Endothelial cell of umbilical vein (primary cell): ENCODE data around the gene SCAMP5. TPM values are rescaled to one million over a fixed set of nuclear protein-coding genes. Genes with fewer than 3 reads are reported as not detected.

ENCODE experiments used
- BruUV-seq: library from RNA; stranded (reverse); fragments of 400-500 nt; replicated peaks from 2 replicates; lab custom pipeline; 2021; lab: Mats Ljungman, UMichigan
- CTCF ChIA-PET: fragments of 300-600, 350-600 bp; sonication (Branson Sonifier 250); formaldehyde crosslinking; loops from one replicate; lab custom pipeline; 2021; ENCODE audit warnings: antibody characterized with exemption, inconsistent platforms; lab: Charles Lee
- POLR2A ChIA-PET: fragments of 300-600, 350-600 bp; sonication (Branson Sonifier 250); formaldehyde crosslinking; loops from one replicate; lab custom pipeline; 2021; ENCODE audit warnings: antibody characterized with exemption, inconsistent platforms; lab: Charles Lee
- DNase-seq: peaks from one replicate; pipeline ENCODE4 v3.0.0-alpha.2; 2011; ENCODE audit warnings: low read depth, low spot score
- FAIRE-seq: peaks from 2 replicates; lab custom pipeline; 2011; peaks lifted over from hg19 to GRCh38; lab: Jason Lieb, UNC
- H2AFZ ChIP-seq: 2 replicates; pipeline ENCODE4 v1.6.0; 2012; ENCODE audit warnings: low read depth, low read length, control low read depth, inconsistent platforms
- H3K27ac ChIP-seq: 2 replicates; pipeline ENCODE4 v1.5.1; 2011; ENCODE audit warnings: low read depth, mild to moderate bottlenecking, control low read depth, low read length, moderate library complexity; ENCODE audit not compliant: insufficient read depth
- H3K27me3 ChIP-seq, 2 experiments: 2 replicates each; pipeline versions ENCODE4 v1.6.0 to v1.6.1; 2011; ENCODE audit warnings: low read length in 2 of 2, mixed read lengths in 1 of 2; ENCODE audit not compliant: control insufficient read depth in 2 of 2, insufficient read depth in 2 of 2
- H3K36me3 ChIP-seq, 2 experiments: 2 replicates in 1 of 2; 3 replicates in 1 of 2; pipeline ENCODE4 v1.5.1; 2011; ENCODE audit warnings: low read length in 2 of 2, mild to moderate bottlenecking in 1 of 2, moderate library complexity in 1 of 2; ENCODE audit not compliant: control insufficient read depth in 2 of 2, insufficient read depth in 2 of 2; ENCODE audit errors: extremely low read depth in 1 of 2
- H3K4me1 ChIP-seq: 3 replicates; pipeline ENCODE4 v1.5.1; 2011; ENCODE audit warnings: mild to moderate bottlenecking, low read length; ENCODE audit not compliant: control insufficient read depth, insufficient read depth; ENCODE audit errors: extremely low read depth
- H3K4me2 ChIP-seq: 2 replicates; pipeline ENCODE4 v1.6.1; 2011; ENCODE audit warnings: low read length, control low read depth, mixed read lengths; ENCODE audit not compliant: insufficient read depth
- H3K4me3 ChIP-seq, 3 experiments: fragments of 200-600 bp in 1 of 3; sonication (generic), shearing (Covaris generic) in 1 of 3; replicated peaks in 1 of 3; 2 replicates each; pipeline ENCODE4 v1.5.1; 2011 to 2016; ENCODE audit warnings: control low read depth in 3 of 3, low read length in 3 of 3, mild to moderate bottlenecking in 2 of 3, inconsistent platforms in 1 of 3, low read depth in 1 of 3, moderate library complexity in 1 of 3; ENCODE audit not compliant: insufficient read depth in 1 of 3
- H3K79me2 ChIP-seq: 2 replicates; pipeline ENCODE4 v1.6.0; 2012; ENCODE audit warnings: low read length, inconsistent platforms; ENCODE audit not compliant: control insufficient read depth, insufficient read depth
- H3K9ac ChIP-seq: replicated peaks from 2 replicates; pipeline ENCODE3; 2011; ENCODE audit warnings: low read length, control low read depth; ENCODE audit not compliant: insufficient read depth; ENCODE audit errors: extremely low read depth
- H3K9me1 ChIP-seq: replicated peaks from 3 replicates; pipeline ENCODE4 v1.6.0; 2011; ENCODE audit warnings: mild to moderate bottlenecking, low read length; ENCODE audit not compliant: control insufficient read depth, insufficient read depth; ENCODE audit errors: extremely low read depth
- H3K9me3 ChIP-seq: replicated peaks from 2 replicates; pipeline ENCODE4 v1.5.1; 2012; ENCODE audit warnings: low read length, inconsistent platforms; ENCODE audit not compliant: control insufficient read depth, insufficient read depth
- H4K20me1 ChIP-seq: replicated peaks from 2 replicates; pipeline ENCODE3; 2011; ENCODE audit warnings: mild to moderate bottlenecking, low read length; ENCODE audit not compliant: control insufficient read depth, insufficient read depth; ENCODE audit errors: extremely low read depth
- EZH2 ChIP-seq: IDR thresholded peaks from 2 replicates; pipeline ENCODE4 v1.6.1; 2012; ENCODE audit warnings: borderline replicate concordance, low read depth, mild to moderate bottlenecking, moderate library complexity, low read length, inconsistent platforms; ENCODE audit not compliant: severe bottlenecking
- FOS ChIP-seq: IDR thresholded peaks from 2 replicates; pipeline ENCODE4 v1.6.1; 2011; ENCODE audit warnings: mild to moderate bottlenecking, low read length, moderate library complexity, borderline replicate concordance; ENCODE audit not compliant: insufficient read depth
- GATA2 ChIP-seq: IDR thresholded peaks from 2 replicates; pipeline ENCODE4 v1.7.0; 2011; ENCODE audit warnings: low read depth, mild to moderate bottlenecking, moderate library complexity, mixed read lengths, low read length; ENCODE audit not compliant: insufficient read length, insufficient read depth
- JUN ChIP-seq: IDR thresholded peaks from 2 replicates; pipeline ENCODE4 v1.6.1; 2011; ENCODE audit warnings: borderline replicate concordance, low read depth; ENCODE audit not compliant: insufficient read length, insufficient read depth
- MYC ChIP-seq: IDR thresholded peaks from one replicate; pipeline ENCODE4 v1.6.1; 2011; ENCODE audit warnings: mild to moderate bottlenecking, low read depth, low read length
- POLR2A ChIP-seq: IDR thresholded peaks from 2 replicates; pipeline ENCODE4 v1.6.1; 2012; ENCODE audit warnings: low read depth, mild to moderate bottlenecking, control low read depth, low read length
- POLR2AphosphoS5 ChIP-seq: IDR thresholded peaks from 2 replicates; pipeline ENCODE4 v1.6.1; 2012; ENCODE audit warnings: low read depth, mild to moderate bottlenecking, control low read depth, low read length, moderate library complexity; ENCODE audit not compliant: insufficient read depth
- dilution Hi-C: fragments of 300-500 bp; cut with MboI; formaldehyde crosslinking; loops from one replicate; pipeline ENCODE4 v1.15.0; 2019; ENCODE audit warnings: low sequenced_read_pairs; ENCODE audit not compliant: extremely low pct_ligation_motif_present
- intact Hi-C: fragments of 100-400 bp; cut with micrococcal nuclease; formaldehyde crosslinking; loops from one replicate; pipeline ENCODE4 v1.10.0; 2022
- polyA plus RNA-seq, 4 experiments: library from polyadenylated mRNA; depleted of rRNA in 3 of 4; stranded (reverse) in 3 of 4; unstranded in 1 of 4; fragments of >200 nt; gene quantifications; 2 replicates each; pipeline versions ENCODE4 v1.2.1 to v1.2.3, GENCODE V29; 2011 to 2012; ENCODE audit warnings: missing spikeins in 1 of 4
- total RNA-seq: library from RNA; stranded (reverse); gene quantifications from 2 replicates; pipeline ENCODE4 v1.2.3, GENCODE V29; 2021
- TF ChIP-seq, protein P1 (sequence below), 2 donors: IDR thresholded peaks; 1 replicate in 1 of 2; 2 replicates in 1 of 2; pipeline ENCODE4 v1.5.1; 2011; ENCODE audit warnings: low read length in 2 of 2, mild to moderate bottlenecking in 2 of 2, moderate library complexity in 2 of 2, control low read depth in 1 of 2, inconsistent platforms in 1 of 2, low read depth in 1 of 2; ENCODE audit not compliant: insufficient read depth in 1 of 2; ENCODE audit errors: extremely low read depth in 1 of 2
- TF ChIP-seq, protein P2 (sequence below): IDR thresholded peaks from 2 replicates; pipeline ENCODE4 v1.6.1; 2011; ENCODE audit not compliant: insufficient read depth, insufficient read length

Gene SCAMP5
- total and polyA plus RNA-seq, 2 donors (not counting 3 experiments of a cell fraction or from before 2014, with no cell fraction given), result 1.9 to 6.2 TPM

DNA sequence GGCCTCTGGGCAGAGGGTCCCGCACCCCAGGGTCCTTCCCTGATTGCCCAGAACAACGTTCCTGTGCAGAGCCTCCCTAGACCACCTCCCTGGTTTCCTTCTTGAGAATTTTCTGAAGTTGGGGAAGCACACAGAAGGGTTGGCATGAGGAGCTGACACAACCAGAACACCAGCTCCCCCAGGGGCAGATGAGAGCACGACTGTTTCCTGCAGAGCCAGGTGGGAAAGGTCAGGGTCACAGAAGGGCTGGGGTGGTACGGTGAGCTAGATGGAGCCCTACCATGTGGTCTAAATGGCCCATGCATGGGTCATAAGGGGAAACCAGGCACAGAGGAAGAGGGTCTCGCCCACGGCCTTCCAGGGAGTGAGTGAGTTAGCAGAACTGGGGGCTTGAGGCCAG is 38.4 kb downstream of the SCAMP5 start:
- TF ChIP-seq EZH2 (no peak), GATA2 (no peak), FOS (no peak), POLR2AphosphoS5 (no peak), MYC (no peak), POLR2A (no peak), JUN (no peak)
- TF ChIP-seq, protein P1, sequence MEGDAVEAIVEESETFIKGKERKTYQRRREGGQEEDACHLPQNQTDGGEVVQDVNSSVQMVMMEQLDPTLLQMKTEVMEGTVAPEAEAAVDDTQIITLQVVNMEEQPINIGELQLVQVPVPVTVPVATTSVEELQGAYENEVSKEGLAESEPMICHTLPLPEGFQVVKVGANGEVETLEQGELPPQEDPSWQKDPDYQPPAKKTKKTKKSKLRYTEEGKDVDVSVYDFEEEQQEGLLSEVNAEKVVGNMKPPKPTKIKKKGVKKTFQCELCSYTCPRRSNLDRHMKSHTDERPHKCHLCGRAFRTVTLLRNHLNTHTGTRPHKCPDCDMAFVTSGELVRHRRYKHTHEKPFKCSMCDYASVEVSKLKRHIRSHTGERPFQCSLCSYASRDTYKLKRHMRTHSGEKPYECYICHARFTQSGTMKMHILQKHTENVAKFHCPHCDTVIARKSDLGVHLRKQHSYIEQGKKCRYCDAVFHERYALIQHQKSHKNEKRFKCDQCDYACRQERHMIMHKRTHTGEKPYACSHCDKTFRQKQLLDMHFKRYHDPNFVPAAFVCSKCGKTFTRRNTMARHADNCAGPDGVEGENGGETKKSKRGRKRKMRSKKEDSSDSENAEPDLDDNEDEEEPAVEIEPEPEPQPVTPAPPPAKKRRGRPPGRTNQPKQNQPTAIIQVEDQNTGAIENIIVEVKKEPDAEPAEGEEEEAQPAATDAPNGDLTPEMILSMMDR (IDR thresholded peaks at IDR 0.05; ENCODE audit: extremely low read depth in 1 of 2, insufficient read depth in 1 of 2, low read depth in 1 of 2, low read length in 2 of 2), result no peak
- TF ChIP-seq, protein P2, sequence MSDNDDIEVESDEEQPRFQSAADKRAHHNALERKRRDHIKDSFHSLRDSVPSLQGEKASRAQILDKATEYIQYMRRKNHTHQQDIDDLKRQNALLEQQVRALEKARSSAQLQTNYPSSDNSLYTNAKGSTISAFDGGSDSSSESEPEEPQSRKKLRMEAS, result no peak
- no TSS peak for BruUV-seq
- no peak for FAIRE-seq
- H3K4me3 ChIP-seq, result no peak overlapping the region
- ChIA-PET CTCF (interaction anchor here (0.7 to 1.4 kb wide), 4 partner anchors 10 to 171 kb away, joined by 3 to 9 read pairs (median 6); partner anchors contain the start of gene C15orf39), POLR2A (no interaction called here)
- no peaks in the 10 kb centered on the region for H3K9me3 ChIP-seq
- H3K79me2 ChIP-seq, result no peaks in the 10 kb centered on the region
- intact Hi-C loops, result loop anchor here (5.0 kb wide), 1 partner anchor 333 kb away; the partner anchor contains the start of gene MAN2C1
- no peak overlapping the region for H2AFZ ChIP-seq
- no peak overlapping the region for H3K27ac ChIP-seq
- H3K9me1 ChIP-seq, result no peaks in the 10 kb centered on the region
- no peak for DNase-seq
- no peak overlapping the region for H3K9ac ChIP-seq
- H3K4me2 ChIP-seq, result no peak overlapping the region
- peaks cover 41% of the 10 kb centered on the region for H3K4me1 ChIP-seq
- no peaks in the 10 kb centered on the region for H3K27me3 ChIP-seq
- H3K36me3 ChIP-seq, result no peaks in the 10 kb centered on the region
- no peaks in the 10 kb centered on the region for H4K20me1 ChIP-seq
- dilution Hi-C loops, result no loop called here
